Activated CD4-positive, alpha-beta T cell treated with anti-CD3 and anti-CD28 coated beads, Interleukin-10, Interleukin-2, amounts not matched to agents 100 ng/mL and 50 ng/mL, durations not matched to agents 16 hours and 8 hours (primary cell): ENCODE data around the gene CAST.

Source experiments
- DNase-seq: peaks from one replicate; pipeline ENCODE4 v3.0.0-alpha.2; 2020

CAST gene

GRCh38 chr5:96751203-96752169 lies 89.3 kb downstream of the CAST start:
- no peak for DNase-seq

GRCh38 chr5:96752341-96753016 lies 90.3 kb downstream of the CAST start:
- DNase-seq, result peak; percentile 62

GRCh38 chr5:96753017-96753397 lies 90.8 kb downstream of the CAST start:
- no peak for DNase-seq

- no peak for DNase-seq
Measured at GRCh38 chr5:96753848-96754247, 91.7 kb downstream of the CAST start.

- no peak for DNase-seq
Measured at GRCh38 chr5:96755851-96756250, 93.7 kb downstream of the CAST start.

- DNase-seq, result no peak
Measured at GRCh38 chr5:96756985-96757384, 94.8 kb downstream of the CAST start.

GRCh38 chr5:96758621-96759020 lies 96.4 kb downstream of the CAST start:
- DNase-seq, result no peak

- DNase-seq, result no peak
Measured at GRCh38 chr5:96761618-96762017, 99.4 kb downstream of the CAST start.

- no peak for DNase-seq
Measured at GRCh38 chr5:96763026-96763425, 100.8 kb downstream of the CAST start.

GRCh38 chr5:96765043-96765442 lies 102.9 kb downstream of the CAST start:
- no peak for DNase-seq

- no peak for DNase-seq
Measured at GRCh38 chr5:96768708-96769251, 106.6 kb downstream of the CAST start.

GRCh38 chr5:96771395-96771794 lies 109.2 kb downstream of the CAST start:
- DNase-seq, result peak; percentile 17

- no peak for DNase-seq
Measured at GRCh38 chr5:96772111-96772510, 109.9 kb downstream of the CAST start.

GRCh38 chr5:96772542-96772941 lies 110.4 kb downstream of the CAST start:
- no peak for DNase-seq

GRCh38 chr5:96775050-96775449 lies 112.9 kb downstream of the CAST start:
- DNase-seq, result no peak

GRCh38 chr5:96775689-96776088 lies 113.5 kb downstream of the CAST start:
- DNase-seq, result no peak

- DNase-seq, result no peak
Measured at GRCh38 chr5:96776621-96777020, 114.4 kb downstream of the CAST start.

GRCh38 chr5:96778409-96778808 lies 116.2 kb downstream of the CAST start:
- DNase-seq, result no peak

GRCh38 chr5:96780626-96781025 lies 118.5 kb downstream of the CAST start:
- no peak for DNase-seq

GRCh38 chr5:96781031-96781971 lies 119.1 kb downstream of the CAST start:
- DNase-seq, result no peak

GRCh38 chr5:96783326-96783725 lies 121.2 kb downstream of the CAST start:
- DNase-seq, result no peak

GRCh38 chr5:96785326-96786109 lies 123.3 kb downstream of the CAST start:
- no peak for DNase-seq
